HG03565 (cell line): ENCODE measurements around the gene GRB10.
"Not testable (repeated sequence)": the region's sequence is repeated elsewhere in the genome, so short reads cannot be mapped to it uniquely, and the experiment has no call there.

Source experiments
- ATAC-seq: cut with Tn5 transposase; IDR thresholded peaks from one replicate; pipeline ENCODE4 v1.9.1; 2021; ENCODE audit warnings: mild to moderate bottlenecking, moderate library complexity; ENCODE audit not compliant: unreplicated experiment

GRB10 gene

DNA sequence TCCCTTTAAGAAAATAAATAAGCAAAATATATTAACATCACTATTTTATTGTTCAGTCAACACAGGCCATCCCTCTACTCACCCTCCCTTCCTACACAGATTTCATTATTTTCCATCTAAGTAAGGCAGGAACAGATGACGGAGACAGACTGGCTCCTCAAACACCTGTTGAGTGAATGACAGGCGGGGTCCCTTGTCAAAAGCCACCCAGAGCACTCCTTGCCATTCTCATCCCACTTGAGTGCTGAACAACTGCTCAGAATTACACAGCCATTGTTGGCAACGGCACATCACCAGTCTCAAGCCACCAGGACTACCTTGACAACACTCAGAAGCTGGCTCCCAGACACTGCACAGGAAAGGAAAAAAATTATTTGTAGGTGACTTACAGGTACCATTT is 3.3 kb downstream of the GRB10 start:
- ATAC-seq = no peak

DNA sequence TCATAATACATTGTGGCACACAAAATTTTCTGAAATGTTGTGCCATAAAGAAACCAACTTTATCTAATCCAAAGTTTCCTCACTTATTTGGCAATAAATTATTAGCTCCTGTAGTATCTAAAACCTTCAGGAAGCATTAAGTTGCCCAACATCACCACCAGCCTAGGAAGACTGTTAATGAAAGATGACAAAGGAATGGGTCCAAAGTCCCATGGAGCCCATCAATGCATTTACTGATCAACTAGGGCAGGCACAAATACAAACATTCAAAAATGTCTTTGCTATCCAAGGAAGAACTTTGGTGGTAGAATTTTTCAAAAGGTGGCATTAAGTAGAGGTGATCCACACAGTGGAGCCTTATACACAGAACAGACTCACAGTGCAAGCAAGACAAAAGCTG is 4.5 kb downstream of the GRB10 start:
- no peak for ATAC-seq

GRCh38 chr7:50775836-50776235 is 6.9 kb downstream of the GRB10 start:
- no peak for ATAC-seq

- ATAC-seq = no peak
Measured at GRCh38 chr7:50775231-50775630, 7.5 kb downstream of the GRB10 start.

DNA sequence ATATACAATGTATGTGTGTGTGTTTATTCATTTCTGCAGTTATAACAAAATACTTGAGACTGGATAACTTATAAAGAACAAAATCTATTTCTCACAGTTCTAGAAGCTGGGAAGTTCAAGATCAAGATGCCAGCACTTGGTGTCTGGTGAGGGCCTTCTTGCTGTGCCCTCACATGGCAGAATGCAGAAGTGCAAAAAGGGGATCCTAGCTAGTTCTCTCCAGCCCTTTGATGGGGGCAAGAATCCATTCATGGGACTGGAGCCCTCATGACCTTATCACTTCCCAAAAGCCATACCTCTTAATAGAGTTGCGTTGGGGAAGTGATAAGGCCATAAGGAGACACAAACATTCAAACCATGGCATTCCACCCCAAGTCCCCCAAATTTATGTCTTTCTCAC is 8.4 kb downstream of the GRB10 start:
- no peak for ATAC-seq

DNA sequence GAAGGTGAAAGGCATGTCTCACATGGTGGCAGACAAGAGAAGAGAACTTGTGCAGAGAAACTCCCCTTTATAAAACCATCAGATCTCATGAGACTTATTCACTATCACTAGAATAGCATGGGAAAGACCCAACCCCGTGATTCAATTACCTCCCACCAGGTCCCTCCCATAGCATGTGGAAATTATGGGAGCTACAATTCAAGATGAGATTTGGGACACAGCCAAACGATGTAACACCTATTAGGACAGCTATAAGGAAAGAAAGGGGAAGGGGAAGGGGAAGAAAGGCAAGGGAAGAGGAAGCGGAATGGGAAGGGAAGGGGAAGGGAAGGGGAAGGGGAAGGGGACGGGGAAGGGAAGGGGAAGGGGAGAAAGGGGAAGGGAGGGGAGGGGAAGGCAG is 9.6 kb downstream of the GRB10 start:
- ATAC-seq = not testable (repeated sequence)

GRCh38 chr7:50771120-50772002 is 11.3 kb downstream of the GRB10 start:
- no peak for ATAC-seq

DNA sequence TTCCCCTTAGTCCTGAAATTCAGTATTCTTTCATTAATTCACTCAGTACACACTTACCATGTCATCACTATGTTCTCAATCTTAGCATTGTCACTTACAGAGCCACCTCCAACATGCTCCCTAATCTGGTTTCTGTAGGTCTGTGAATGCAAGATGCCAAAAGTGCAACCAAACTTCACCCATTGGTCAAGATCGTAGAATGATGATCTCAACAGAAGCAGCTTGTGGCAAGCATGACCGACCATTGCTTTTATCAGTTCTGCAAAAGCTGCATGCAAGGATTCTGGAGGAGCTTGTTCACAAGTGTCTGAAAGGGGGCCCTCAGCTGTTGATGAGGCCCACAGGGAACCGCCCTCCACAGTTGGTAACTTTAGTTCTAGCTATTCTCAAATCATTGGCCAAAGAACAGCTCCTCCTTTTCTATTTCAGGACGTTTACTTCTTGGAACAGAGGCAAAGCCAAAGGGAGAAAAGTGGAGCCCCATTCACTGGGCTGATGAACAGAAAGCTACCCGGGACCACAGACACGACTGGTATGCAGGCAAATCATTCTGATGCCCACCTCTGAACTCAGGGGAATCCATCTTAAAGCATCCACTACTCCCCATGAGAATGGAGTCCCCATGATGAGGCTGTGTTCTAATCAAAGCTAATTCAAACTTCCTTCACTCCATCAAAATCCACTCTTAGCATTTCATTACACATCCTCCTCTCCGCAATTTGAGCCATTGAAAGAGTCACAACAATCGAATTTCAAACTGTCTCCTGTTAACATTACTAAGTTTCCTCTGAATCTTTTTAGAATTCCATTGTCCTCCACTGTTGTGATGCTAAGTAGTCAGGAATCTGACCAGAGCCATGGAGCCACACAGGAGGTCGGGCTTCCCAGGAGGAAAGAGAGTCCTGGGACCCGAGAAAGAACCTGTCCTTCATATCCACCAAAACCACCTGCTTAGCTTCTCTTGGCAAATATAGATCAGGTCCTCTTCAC is 13.9 kb downstream of the GRB10 start:
- ATAC-seq = no peak

- ATAC-seq = no peak
Measured at GRCh38 chr7:50766849-50767207, 15.9 kb downstream of the GRB10 start.

DNA sequence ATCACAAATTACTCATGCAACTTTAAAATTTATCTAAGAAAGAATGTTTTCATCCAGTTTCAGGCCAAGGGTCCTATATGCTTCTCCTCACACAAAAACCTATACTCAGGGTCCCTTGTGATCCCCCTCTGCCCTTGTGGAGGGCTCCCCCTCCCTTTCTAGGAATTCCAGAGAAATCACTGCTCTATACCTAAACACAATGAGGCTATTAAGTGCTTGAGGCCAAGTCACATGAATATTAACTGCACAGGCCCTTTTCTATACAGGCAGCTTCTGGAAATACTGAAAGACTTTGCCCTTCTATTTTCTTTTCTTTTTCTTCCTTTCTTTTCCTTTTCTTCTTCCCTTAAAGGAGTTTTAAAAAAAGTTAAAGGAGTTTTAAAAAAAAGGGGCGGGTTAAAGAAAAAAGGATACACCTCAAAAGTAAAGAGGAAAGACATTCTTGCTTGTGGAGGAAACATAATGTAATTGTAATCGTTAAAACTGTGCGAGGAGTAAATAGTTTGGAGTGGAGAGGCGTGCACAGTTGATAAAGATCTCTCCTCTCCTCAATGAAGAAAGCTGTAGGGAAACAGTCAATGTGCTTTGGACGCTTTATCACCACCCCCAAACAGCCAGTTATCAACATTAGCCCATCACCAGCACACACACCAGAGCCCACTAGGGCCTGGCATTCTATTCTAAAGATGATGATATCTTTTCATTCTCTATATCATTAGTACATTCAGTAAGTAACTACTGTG is 16.4 kb downstream of the GRB10 start:
- no peak for ATAC-seq

- ATAC-seq = no peak
Measured at GRCh38 chr7:50762337-50762736, 20.4 kb downstream of the GRB10 start.

DNA sequence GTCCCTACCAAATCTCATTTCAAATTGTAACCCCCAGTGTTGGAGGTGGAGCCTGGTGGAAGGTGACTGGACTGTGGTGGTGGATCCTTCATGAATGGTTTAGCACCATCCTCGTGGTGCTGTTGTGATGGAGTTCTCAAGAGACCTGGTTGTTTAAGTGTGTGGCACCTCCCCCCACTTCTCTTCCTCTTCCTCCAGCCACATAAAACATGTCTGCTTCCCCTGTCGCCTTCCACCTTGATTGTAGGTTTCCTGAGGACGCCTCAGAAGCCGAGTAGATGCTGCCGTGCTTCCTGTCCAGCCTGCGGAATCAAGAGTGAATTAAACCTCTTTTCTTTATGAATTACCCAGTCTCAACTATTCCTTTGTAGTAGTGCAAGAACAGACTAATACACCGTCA is 21.0 kb downstream of the GRB10 start:
- no peak for ATAC-seq

- no peak for ATAC-seq
Measured at GRCh38 chr7:50757703-50758390, 24.8 kb downstream of the GRB10 start.

- ATAC-seq = no peak
Measured at GRCh38 chr7:50756180-50756579, 26.5 kb downstream of the GRB10 start.

DNA sequence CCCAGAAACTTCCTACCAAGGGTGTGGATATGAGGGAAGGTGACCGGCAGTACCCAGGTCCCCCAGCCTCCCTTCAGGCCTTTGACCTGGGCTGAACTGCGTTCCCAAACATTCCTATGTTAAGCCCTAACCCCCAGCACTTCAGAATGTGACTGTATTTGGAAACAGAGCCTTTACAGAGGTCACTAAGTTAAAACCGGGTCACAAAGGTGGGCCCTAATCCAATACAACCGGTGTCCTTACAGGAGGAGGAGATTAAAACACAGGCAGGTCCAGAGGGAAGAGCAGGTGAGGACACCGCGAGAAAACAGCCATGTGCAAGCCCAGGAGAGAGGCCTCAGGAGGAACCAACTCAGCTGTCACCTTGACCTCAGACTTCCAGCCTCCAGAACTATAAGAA is 28.0 kb downstream of the GRB10 start:
- ATAC-seq = no peak

DNA sequence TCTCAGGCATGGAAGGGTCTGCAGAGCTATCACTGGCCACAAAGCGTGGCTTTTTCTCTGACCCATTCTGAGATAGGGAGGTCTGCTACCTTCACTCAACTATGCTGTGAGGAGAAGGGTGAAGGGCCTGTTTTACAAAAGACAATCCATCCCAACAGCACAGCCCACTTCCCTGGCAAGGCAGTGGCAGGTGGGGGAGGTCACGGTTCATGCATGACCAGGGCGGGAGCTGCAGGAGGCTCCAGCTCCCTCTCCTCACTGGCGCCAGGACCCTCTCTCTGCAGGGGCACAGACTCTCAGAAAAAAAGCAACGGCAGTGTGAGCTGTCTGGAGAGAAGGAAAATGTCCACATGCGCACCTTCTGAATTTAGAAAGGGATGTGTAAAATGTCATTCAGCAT is 28.5 kb downstream of the GRB10 start:
- ATAC-seq = no peak

DNA sequence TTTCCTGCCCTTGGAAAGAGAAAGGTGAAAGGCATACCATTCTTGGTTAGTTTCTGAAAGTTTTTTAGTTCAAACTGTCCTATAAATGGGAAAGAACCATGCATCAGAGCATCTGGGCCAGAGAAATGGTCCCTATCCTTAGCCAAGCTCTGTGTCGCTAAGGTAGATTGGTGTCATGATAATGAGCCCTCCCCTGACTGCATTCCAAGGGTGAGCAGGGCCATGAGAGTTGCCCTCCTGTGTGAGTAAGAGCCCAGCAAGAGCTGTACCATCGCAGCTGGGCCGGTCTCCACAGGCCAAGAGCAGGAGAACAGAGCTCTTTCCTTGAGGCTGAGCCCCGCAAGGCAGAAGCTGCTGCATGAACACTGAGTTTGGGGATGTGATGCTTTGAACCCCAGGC is 30.3 kb downstream of the GRB10 start:
- ATAC-seq = no peak

GRCh38 chr7:50751146-50751545 is 31.6 kb downstream of the GRB10 start:
- ATAC-seq = no peak

GRCh38 chr7:50749896-50750295 is 32.8 kb downstream of the GRB10 start:
- ATAC-seq = no peak

GRCh38 chr7:50748472-50748871 is 34.2 kb downstream of the GRB10 start:
- ATAC-seq = no peak

DNA sequence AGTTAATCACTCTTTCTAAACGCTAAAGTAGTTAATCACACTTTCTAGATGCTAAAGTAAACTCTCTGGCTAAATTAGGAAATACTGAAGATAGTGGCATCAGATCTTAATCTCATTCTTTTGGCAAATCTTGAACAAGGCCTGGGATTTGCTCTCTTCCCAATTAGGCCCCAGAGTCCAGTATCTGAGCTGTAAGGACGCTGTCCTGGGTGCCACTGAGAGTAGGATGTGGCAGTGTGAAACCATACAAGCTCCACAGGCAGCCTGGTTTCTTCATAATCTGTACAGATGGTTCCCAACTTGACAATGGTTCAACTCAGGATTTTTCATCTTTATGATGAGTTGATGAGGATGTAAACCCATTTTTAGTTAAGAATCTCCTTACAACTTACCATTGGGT is 36.9 kb downstream of the GRB10 start:
- ATAC-seq = no peak
